ENCODE results near the gene C1S.
"Not testable (repeated sequence)": the region's sequence is repeated elsewhere in the genome, so short reads cannot be mapped to it uniquely, and the experiment has no call there.

Gene C1S

GRCh38 chr12:7107181-7107580 is 46.7 kb downstream of the C1S start:
- not testable (repeated sequence) for DNase-seq

- DNase-seq = peak; percentile 21
These were observed 47.1 kb downstream of the C1S start for GRCh38 chr12:7107636-7108002.

GRCh38 chr12:7108003-7108795 is 47.7 kb downstream of the C1S start:
- peak; percentile 90 for DNase-seq

- DNase-seq = peak; percentile 90
These were observed 48.5 kb downstream of the C1S start, which contains the start of gene C1RL for GRCh38 chr12:7108796-7109571. Gene C1RL, minus strand, starts transcription at chr12:7109214. Its CDS starts 34 bp downstream, at chr12:7109180.

DNA sequence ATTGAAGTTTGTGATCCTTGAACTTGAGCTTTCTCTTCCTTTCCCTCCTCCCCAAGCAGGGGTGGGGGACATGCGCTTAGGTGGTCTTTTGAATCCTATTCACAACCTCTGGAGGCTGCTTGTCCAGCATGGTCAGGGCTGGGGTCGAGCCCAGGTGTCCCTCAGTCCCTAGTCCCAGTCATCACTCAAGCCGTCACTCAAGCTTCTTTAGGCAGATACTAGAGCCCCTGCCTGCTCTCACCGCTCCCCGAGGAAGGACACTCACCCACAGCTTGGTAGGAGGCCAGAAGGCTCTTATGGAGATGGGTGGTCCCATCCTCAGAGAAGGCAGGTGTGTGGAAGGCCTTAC is 49.0 kb downstream of the C1S start:
- DNase-seq = no peak

GRCh38 chr12:7110661-7111060 is 50.1 kb downstream of the C1S start:
- DNase-seq = no peak

DNA sequence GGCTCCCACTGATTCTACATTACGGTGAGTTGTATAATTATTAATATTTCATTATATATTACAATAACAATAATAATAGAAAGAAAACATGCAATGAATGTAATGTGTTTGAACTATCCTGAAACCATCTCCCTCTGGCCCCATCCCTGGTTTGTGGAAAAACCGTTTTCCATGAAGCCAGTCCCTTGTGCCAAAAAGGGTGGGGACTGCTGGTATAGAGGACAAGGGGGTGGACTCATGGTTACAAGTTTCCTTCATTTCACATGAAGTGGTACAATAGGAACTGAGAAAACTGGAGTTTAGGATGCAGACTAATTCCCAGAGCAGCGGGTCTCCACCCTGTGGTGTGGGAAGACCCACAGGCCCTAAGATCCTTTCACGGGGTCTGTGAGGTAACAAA is 51.5 kb downstream of the C1S start:
- DNase-seq = no peak

DNA sequence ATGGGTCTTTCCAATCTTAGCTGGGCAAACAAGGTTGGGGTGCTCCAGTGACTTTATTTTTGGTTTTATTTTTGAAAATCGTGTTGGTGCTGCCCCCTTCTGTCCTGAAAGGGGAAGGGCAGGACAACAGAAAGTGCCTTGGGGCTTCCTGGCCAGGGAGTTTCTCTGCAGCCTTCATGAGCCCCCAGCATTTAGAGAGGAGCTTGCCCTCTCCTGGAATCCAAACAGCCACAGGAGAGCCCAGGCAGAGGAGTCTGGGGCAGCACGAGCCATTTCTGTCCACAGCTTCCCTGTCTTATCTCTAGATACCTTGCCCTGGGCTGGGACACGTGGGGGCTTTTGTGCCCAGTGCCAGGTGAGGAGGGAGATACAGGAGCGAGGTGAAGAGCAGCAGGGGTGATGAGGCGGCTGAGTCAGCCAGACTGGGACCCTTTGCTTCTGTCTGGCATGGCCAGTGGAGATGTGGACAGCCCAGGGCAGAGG is 52.9 kb downstream of the C1S start:
- DNase-seq = peak; percentile 64

- DNase-seq = no peak
These were observed 53.5 kb downstream of the C1S start for GRCh38 chr12:7114008-7114407.

DNA sequence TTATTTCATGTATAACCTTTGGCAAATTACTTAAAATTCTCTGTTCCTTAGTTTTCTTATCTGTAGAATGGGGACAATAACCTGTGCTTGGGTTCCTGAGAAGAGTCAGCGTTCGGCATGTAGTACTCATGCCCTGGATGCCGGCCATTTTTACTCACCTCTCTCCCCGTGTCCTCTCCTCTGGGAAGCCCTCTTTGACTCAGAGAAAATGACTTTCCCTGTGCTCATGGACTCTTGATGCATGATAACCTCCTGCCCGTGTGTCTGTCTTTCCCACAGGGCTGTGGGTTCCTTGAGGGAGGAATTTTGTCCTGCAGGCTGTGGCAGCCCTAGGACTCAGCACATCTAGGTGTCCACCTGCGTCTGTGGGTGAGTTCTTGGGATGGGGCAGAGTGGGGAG is 54.3 kb downstream of the C1S start:
- DNase-seq = no peak

GRCh38 chr12:7116196-7116595 is 55.7 kb downstream of the C1S start:
- no peak for DNase-seq

DNA sequence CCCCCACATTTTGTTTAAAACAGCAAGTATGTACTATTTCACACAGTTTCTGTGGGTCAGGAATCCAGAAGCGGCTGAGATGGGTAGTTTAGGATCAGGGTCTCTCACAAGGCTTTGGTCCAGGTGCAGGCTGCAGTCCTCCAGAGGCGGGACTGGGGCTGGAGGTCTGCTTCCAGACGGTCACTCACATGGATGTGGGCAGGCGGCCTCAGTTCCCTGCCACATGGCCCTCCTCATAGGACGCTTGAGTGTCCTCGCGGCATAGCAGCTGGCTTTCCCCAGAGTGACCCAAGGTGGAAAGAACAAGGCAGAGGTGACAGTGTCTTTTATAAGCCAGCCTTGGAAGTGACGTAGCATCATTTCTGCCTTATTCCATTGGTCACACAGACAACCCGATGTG is 56.4 kb downstream of the C1S start:
- no peak for DNase-seq

GRCh38 chr12:7117670-7118069 is 57.2 kb downstream of the C1S start:
- DNase-seq = no peak

GRCh38 chr12:7118881-7119280 is 58.4 kb downstream of the C1S start:
- DNase-seq = no peak

- no peak for DNase-seq
These were observed 59.6 kb downstream of the C1S start for GRCh38 chr12:7120166-7120565.

Measured in activated CD4-positive, alpha-beta T cell treated with anti-CD3 and anti-CD28 coated beads, Interleukin-2, Interleukin-6, amounts not matched to agents 100 ng/mL and 50 ng/mL, durations not matched to agents 16 hours and 8 hours (primary cell).